Left ventricle myocardium inferior (tissue), 1 donor: ENCODE results near the gene ATAD3A. TPM values are rescaled to one million over a fixed set of nuclear protein-coding genes. Genes with fewer than 3 reads are reported as not detected.

Source experiments
- DNase-seq: peaks from one replicate; pipeline ENCODE4 v3.0.0-alpha.2; 2020
- H3K27ac ChIP-seq: fragments of 200-600 bp; replicated peaks from 2 replicates; pipeline ENCODE4 v1.8.0; 2021
- H3K27me3 ChIP-seq: fragments of 200-600 bp; 2 replicates; pipeline ENCODE4 v1.8.0; 2021; ENCODE audit warnings: low read depth
- H3K36me3 ChIP-seq: fragments of 200-600 bp; 2 replicates; pipeline ENCODE4 v1.8.0; 2021
- H3K4me1 ChIP-seq: fragments of 200-600 bp; 2 replicates; pipeline ENCODE4 v1.8.0; 2021
- H3K4me3 ChIP-seq: fragments of 200-600 bp; 2 replicates; pipeline ENCODE4 v1.8.0; 2021; ENCODE audit warnings: mild to moderate bottlenecking, moderate library complexity
- H3K9me3 ChIP-seq: fragments of 200-600 bp; replicated peaks from 2 replicates; pipeline ENCODE4 v1.8.0; 2021
- intact Hi-C: fragments of 100-400 bp; cut with micrococcal nuclease; formaldehyde crosslinking; loops from one replicate; pipeline ENCODE4 v1.11.0; 2022
- total RNA-seq: library from RNA; stranded (reverse); fragmentation: NEBNext Ultra II Directional; extraction: Animal tissue kit (Norgen Biotek cat#: 25700); gene quantifications from one replicate; pipeline ENCODE4 v1.2.1, GENCODE V29; 2021
- TF ChIP-seq, protein P1 (sequence below): fragments of 200-600 bp; IDR thresholded peaks from 2 replicates; pipeline ENCODE4 v1.8.0; 2021; ENCODE audit warnings: antibody characterized with exemption, mild to moderate bottlenecking, borderline replicate concordance
- donor health status: DM: no; HTN: yes; CAD: no; lungs with severe emphysema.

ATAD3A gene
- total RNA-seq, 1 donor from 2014 or later, result 19.4 TPM

DNA sequence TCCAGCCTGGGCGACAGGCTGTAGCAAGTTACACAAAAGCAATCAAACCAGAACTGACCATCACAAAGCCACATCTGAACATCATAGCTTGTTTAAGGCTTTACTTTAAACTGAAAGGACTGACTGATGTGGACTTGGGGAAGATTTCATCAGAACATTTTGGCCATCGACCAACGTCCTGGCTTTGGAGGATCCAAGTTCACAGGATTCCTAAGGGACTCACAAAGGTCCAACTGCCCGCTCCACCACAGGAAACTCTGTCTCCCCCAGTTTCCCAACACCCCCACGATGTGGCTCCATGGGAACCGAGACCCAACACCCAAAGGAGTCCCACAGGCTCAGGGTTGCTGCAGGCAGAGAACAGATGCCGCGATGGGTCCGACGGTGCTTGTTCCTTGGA lies 53.4 kb downstream of the ATAD3A start:
- no peak for DNase-seq
- Histone ChIP-seq H3K27ac (no peak overlapping the region), H3K27me3 (no peaks in the 10 kb centered on the region), H3K9me3 (no peaks in the 10 kb centered on the region), H3K4me1 (peaks cover 84% of the 10 kb centered on the region), H3K36me3 (peaks cover 47% of the 10 kb centered on the region), H3K4me3 (no peak overlapping the region)
- TF ChIP-seq, protein P1, sequence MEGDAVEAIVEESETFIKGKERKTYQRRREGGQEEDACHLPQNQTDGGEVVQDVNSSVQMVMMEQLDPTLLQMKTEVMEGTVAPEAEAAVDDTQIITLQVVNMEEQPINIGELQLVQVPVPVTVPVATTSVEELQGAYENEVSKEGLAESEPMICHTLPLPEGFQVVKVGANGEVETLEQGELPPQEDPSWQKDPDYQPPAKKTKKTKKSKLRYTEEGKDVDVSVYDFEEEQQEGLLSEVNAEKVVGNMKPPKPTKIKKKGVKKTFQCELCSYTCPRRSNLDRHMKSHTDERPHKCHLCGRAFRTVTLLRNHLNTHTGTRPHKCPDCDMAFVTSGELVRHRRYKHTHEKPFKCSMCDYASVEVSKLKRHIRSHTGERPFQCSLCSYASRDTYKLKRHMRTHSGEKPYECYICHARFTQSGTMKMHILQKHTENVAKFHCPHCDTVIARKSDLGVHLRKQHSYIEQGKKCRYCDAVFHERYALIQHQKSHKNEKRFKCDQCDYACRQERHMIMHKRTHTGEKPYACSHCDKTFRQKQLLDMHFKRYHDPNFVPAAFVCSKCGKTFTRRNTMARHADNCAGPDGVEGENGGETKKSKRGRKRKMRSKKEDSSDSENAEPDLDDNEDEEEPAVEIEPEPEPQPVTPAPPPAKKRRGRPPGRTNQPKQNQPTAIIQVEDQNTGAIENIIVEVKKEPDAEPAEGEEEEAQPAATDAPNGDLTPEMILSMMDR, result no peak
- intact Hi-C loops, result no loop called here

DNA sequence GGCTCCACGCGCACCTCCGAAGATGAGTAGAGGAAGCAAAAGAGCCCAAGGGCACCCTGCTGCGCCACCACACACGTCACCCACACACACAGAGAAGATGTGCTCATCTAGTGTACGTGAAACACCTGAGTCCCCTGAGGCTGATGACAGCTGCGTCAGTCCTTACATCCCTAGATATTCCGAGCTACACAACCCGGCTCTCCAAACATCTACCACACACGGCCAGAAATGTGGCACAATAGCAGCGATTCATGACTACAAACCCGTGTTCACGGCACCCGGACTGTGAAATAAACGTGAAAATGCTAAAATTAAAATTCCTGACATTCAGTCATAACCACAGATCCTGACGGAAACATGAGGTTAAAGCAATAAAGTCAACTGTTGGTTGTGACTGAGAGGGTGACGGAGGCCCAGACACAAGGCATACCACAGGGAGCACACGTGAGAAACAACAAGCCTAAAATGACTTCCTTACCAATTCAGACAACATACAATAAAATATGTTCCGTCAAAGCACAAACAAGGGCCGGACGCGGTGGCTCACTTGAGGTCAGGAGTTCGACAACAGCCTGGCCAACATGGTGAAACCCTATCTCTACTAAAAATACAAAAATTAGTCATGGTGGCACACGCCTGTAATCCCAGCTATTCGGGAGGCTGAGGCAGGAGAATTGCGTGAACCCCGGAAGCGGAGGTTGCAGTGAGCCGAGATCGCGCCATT lies 55.4 kb downstream of the ATAD3A start:
- Histone ChIP-seq H3K9me3 (no peaks in the 10 kb centered on the region), H3K4me3 (no peak overlapping the region), H3K27me3 (no peaks in the 10 kb centered on the region), H3K27ac (no peak overlapping the region), H3K36me3 (peaks cover 36% of the 10 kb centered on the region), H3K4me1 (peaks cover 98% of the 10 kb centered on the region)
- no peak for DNase-seq
- intact Hi-C loops, result no loop called here
- TF ChIP-seq, protein P1, result no peak

DNA sequence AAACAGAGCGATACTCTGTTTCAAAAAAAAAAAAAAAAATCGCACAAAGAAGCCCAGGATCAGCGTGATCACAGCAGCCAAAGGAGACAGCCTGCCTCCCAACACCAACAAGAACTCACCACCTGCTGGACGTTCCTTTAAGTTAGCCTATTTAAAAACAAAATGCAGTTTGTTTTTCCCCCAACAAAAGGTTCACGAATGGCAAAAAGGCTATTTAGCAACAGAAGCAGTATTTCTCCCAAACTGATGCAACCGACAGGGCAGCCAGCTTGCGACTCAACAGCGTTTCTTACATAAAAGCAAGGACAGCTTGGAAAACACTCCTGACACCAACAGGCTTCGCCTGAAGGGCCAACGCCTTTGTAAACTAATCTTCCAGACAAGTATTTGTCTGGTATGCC lies 55.9 kb downstream of the ATAD3A start:
- Histone ChIP-seq H3K27ac (peak overlapping the region; percentile 33), H3K36me3 (peaks cover 30% of the 10 kb centered on the region), H3K4me3 (no peak overlapping the region), H3K4me1 (peaks cover 98% of the 10 kb centered on the region), H3K9me3 (no peaks in the 10 kb centered on the region), H3K27me3 (no peaks in the 10 kb centered on the region)
- intact Hi-C loops, result no loop called here
- DNase-seq, result no peak
- TF ChIP-seq, protein P1, result no peak

DNA sequence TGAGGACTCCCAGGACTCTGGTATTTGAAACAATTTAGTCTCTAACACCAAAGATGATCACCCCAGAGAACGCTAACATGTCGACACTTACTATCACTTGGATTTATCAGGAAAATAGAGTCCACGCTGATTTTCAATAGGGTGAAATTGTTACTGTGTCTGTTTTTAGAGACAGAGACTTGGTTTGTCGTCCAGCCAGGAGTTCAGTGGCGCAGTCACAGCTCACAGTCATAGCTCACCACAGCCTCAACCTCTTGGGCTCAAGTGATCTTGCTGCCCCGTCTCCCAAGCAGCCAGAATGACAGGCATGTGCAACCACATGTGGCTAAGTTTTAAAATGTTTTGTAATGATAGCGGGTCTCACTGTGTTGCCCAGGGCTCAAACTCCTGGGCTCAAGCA lies 57.4 kb downstream of the ATAD3A start:
- H3K9me3 ChIP-seq, result no peaks in the 10 kb centered on the region
- H3K27me3 ChIP-seq, result no peaks in the 10 kb centered on the region
- TF ChIP-seq, protein P1, result no peak
- peak overlapping the region; percentile 9 for H3K27ac ChIP-seq
- H3K4me3 ChIP-seq, result no peak overlapping the region
- no peak for DNase-seq
- H3K4me1 ChIP-seq, result peaks cover 98% of the 10 kb centered on the region
- peaks cover 16% of the 10 kb centered on the region for H3K36me3 ChIP-seq
- intact Hi-C loops, result no loop called here

DNA sequence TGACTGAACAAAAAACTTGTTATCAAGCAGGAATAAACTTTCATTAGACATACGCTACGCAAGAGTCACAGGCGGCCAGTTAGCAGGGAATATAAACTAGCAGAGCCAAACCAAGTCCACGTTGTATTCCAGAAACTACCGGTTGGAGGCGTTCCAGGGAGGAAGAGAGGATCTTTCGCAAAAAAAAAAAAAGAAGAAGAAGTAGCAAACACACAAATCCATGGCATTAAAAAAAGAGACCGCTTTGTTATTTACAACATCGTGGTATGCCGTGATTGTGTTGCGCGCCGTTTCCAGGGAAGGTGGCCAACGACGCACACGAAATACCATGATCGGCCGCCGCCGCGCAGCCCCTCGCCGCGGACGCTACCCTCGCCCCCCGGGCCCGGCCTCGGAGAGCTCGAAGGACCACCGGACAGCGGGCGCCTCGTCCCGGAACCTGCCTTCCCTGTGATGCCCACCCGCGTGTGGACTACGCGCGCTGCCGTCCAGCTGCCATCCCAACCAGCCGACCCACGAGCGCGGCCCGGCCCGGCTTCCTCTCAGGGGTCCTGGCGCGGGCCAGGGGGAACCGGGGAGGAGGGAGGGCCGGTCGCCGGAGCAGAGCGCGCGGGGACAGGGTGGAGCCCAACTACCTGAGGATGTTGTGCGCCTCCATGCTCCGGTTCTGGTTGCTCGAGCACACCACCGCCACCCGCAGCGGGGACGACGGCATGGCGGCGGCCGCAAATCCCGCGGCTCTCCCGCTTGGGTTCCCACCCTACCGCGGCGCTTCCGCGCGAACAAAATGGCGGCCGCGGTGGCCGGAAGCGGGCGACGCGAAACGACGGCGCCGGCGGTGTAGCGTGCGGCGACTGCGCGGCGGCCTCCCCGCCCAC lies 62.1 kb downstream of the ATAD3A start:
- peak overlapping the region; percentile 99 for H3K4me3 ChIP-seq
- peaks cover 66% of the 10 kb centered on the region for H3K4me1 ChIP-seq
- H3K36me3 ChIP-seq, result peaks cover 11% of the 10 kb centered on the region
- intact Hi-C loops, result no loop called here
- no peaks in the 10 kb centered on the region for H3K9me3 ChIP-seq
- peak; percentile 63 for DNase-seq
- H3K27me3 ChIP-seq, result no peaks in the 10 kb centered on the region
- TF ChIP-seq, protein P1, result peak; percentile 5
- H3K27ac ChIP-seq, result peak overlapping the region; percentile 99
